GM12874 (cell line): ENCODE results near the gene ROBO4.

Experiments used
- TF ChIP-seq, protein P1 (sequence below): IDR thresholded peaks from 2 replicates; pipeline ENCODE4 v1.5.1; 2011; ENCODE audit warnings: low read depth, mild to moderate bottlenecking, control low read depth, low read length, moderate library complexity; ENCODE audit not compliant: insufficient read depth

Gene ROBO4

GRCh38 chr11:124928942-124929665 is 31.4 kb upstream of the ROBO4 start:
- TF ChIP-seq, protein P1, sequence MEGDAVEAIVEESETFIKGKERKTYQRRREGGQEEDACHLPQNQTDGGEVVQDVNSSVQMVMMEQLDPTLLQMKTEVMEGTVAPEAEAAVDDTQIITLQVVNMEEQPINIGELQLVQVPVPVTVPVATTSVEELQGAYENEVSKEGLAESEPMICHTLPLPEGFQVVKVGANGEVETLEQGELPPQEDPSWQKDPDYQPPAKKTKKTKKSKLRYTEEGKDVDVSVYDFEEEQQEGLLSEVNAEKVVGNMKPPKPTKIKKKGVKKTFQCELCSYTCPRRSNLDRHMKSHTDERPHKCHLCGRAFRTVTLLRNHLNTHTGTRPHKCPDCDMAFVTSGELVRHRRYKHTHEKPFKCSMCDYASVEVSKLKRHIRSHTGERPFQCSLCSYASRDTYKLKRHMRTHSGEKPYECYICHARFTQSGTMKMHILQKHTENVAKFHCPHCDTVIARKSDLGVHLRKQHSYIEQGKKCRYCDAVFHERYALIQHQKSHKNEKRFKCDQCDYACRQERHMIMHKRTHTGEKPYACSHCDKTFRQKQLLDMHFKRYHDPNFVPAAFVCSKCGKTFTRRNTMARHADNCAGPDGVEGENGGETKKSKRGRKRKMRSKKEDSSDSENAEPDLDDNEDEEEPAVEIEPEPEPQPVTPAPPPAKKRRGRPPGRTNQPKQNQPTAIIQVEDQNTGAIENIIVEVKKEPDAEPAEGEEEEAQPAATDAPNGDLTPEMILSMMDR, result no peak

- TF ChIP-seq, protein P1, result no peak
These were observed 25.6 kb upstream of the ROBO4 start for GRCh38 chr11:124923296-124923695.

DNA sequence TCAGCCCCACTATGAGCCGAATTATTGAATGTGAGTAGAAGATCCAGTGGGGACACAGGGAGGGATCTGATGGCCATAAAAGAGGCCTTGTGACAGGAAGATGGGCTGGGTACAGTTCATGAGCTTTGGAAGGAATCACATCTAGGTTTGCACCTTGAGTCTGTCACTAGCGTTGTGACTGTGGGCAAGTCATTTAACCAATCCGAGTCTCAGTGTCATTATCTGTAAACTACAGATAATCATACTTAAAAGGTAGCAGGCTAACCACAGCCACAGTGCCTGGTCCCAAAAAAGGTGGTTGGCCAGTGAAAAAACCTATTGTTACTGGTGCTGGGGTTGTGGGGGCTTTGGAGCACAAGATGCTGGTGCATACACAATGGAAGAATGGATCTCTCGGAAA is 25.2 kb upstream of the ROBO4 start:
- TF ChIP-seq, protein P1, result no peak

GRCh38 chr11:124920870-124921609 is 23.4 kb upstream of the ROBO4 start:
- TF ChIP-seq, protein P1, result no peak

GRCh38 chr11:124920356-124920755 is 22.7 kb upstream of the ROBO4 start:
- TF ChIP-seq, protein P1, result no peak

- TF ChIP-seq, protein P1, result no peak
These were observed 22.2 kb upstream of the ROBO4 start for GRCh38 chr11:124919898-124920297.

DNA sequence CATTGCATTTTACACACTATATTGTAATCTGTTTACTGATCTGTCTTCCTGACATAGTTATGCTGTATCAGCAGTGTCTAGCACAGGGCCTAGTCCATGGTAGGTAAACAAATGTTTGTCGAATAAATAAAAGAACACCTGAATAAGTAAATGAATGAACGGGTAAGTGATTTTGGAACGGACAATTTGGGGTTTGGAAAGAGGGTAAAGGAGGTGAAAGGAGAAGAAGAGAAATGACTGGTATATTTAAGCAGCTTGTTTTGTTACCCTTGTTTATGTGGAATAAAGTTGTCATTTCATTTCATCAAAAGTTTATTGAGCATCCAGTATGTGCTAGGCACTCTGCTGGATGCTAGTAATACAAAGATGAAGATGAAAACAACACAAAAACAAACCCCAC is 21.3 kb upstream of the ROBO4 start, which contains the start of gene HEPN1:
Gene HEPN1 (plus strand): TSS at position 301 of the 400 bp plus-strand sequence.
- TF ChIP-seq, protein P1, result no peak
